Panc1 (cell line): ENCODE data around the gene DCLRE1B. TPM values are rescaled to one million over a fixed set of nuclear protein-coding genes. Genes with fewer than 3 reads are reported as not detected.

Experiments used
- ATAC-seq: fragments of 200-7000 bp; cut with Tn5 transposase; 2 replicates; pipeline ENCODE4 v1.9.1; 2020; ENCODE audit warnings: mild to moderate bottlenecking, moderate library complexity
- BruUV-seq: library from RNA; stranded (reverse); fragments of 400-500 nt; replicated peaks from 2 replicates; lab custom pipeline; 2021; lab: Mats Ljungman, UMichigan
- CTCF ChIA-PET: fragments of 300-600 bp; sonication (Branson Sonifier 250); formaldehyde crosslinking; loops from one replicate; lab custom pipeline; 2022; ENCODE audit warnings: antibody characterized with exemption; lab: Charles Lee
- POLR2A ChIA-PET: fragments of 300-600 bp; sonication (Branson Sonifier 250); formaldehyde crosslinking; loops from one replicate; lab custom pipeline; 2022; ENCODE audit warnings: antibody characterized with exemption; lab: Charles Lee
- DNase-seq: peaks from one replicate; pipeline ENCODE4 v3.0.0-alpha.2; 2010; ENCODE audit warnings: low read depth, low spot score
- H3K27ac ChIP-seq: 2 replicates; pipeline ENCODE4 v1.5.1; 2011; ENCODE audit warnings: mild to moderate bottlenecking, low read length, inconsistent platforms
- H3K27me3 ChIP-seq: fragments of 200-500 bp; sonication (Bioruptor generic); 2 replicates; pipeline ENCODE4 v1.6.0; 2014; ENCODE audit warnings: low read length, inconsistent platforms; ENCODE audit not compliant: control insufficient read depth, insufficient read depth
- H3K36me3 ChIP-seq: fragments of 200-500 bp; sonication (Bioruptor generic); 2 replicates; pipeline ENCODE4 v1.5.1; 2014; ENCODE audit warnings: inconsistent platforms, mild to moderate bottlenecking, low read length, moderate library complexity; ENCODE audit not compliant: control insufficient read depth, insufficient read depth
- H3K4me1 ChIP-seq: 2 replicates; pipeline ENCODE4 v1.5.1; 2011; ENCODE audit warnings: inconsistent platforms, mild to moderate bottlenecking, low read length, moderate library complexity; ENCODE audit not compliant: control insufficient read depth, insufficient read depth
- H3K4me3 ChIP-seq, 2 experiments: 2 replicates each; pipeline ENCODE4 v1.5.1; 2011 to 2012; ENCODE audit warnings: low read depth in 2 of 2, low read length in 2 of 2, mild to moderate bottlenecking in 2 of 2, inconsistent platforms in 1 of 2, moderate library complexity in 1 of 2
- H3K9me3 ChIP-seq: fragments of 200-500 bp; sonication (Bioruptor generic); 2 replicates; pipeline ENCODE4 v1.5.1; 2014; ENCODE audit warnings: low read depth, mild to moderate bottlenecking, inconsistent platforms, low read length, moderate library complexity; ENCODE audit not compliant: control insufficient read depth, insufficient read depth
- CTCF ChIP-seq: fragments of 450-650 bp; IDR thresholded peaks from 2 replicates; pipeline ENCODE4 v1.5.1; 2017; ENCODE audit warnings: mild to moderate bottlenecking
- REST ChIP-seq, 2 experiments: IDR thresholded peaks; 2 replicates each; pipeline ENCODE4 v1.6.1; 2011 to 2012; ENCODE audit warnings: low read depth in 2 of 2, control low read depth in 1 of 2, low read length in 1 of 2, mild to moderate bottlenecking in 1 of 2, moderate library complexity in 1 of 2; ENCODE audit not compliant: insufficient read depth in 1 of 2
- in situ Hi-C: cut with HindIII; loops from 2 replicates; pipeline ENCODE4 v1.10.0; 2016; ENCODE audit warnings: low sequenced_read_pairs, low pct_unique_long_range_greater_than_20kb
- intact Hi-C: fragments of 100-400 bp; cut with micrococcal nuclease; formaldehyde crosslinking; loops from one replicate; pipeline ENCODE4 v1.10.0; 2022; ENCODE audit not compliant: unreplicated experiment
- total RNA-seq: library from RNA; stranded (reverse); gene quantifications from one replicate; pipeline ENCODE4 v1.2.1, GENCODE V29; 2021; ENCODE audit not compliant: unreplicated experiment

The DCLRE1B gene
- total RNA-seq, 1 experiment from 2014 or later = 8.6 TPM

DNA sequence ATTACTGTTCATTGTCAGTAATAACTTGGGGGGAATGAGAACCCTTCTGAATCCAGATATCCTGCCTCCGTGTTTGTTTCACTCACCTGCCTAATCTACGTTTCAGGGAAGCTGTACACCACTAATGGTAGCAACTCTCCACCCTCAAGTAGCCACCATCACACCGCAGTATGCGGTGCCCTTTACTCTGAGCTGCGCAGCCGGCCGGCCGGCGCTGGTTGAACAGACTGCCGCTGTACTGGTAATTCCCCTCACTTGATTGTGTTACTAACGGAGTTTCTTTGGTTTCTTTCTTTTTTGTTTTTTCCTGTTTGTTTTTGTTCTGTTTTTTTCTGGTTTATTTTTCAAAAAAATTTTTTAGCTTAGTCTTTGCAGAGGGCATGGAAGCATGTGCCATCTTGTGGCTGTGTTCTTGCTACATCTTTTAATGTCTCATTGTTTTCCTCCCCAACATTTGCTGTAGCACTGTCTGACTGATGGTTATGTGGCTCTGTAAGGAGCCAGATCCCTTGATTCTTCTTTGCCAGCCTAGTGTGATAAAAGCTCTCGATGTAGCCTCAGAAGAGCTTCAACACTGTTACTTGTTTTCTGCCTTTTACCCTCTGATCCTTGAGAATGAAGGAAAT, 58.3 kb downstream of the DCLRE1B start:
- no peak for DNase-seq
- intact Hi-C loops (no loop called here), in situ Hi-C loops (no loop called here)
- Histone ChIP-seq H3K36me3 (peaks cover 7% of the 10 kb centered on the region), H3K27me3 (no peaks in the 10 kb centered on the region), H3K4me3 (no peak overlapping the region), H3K27ac (no peak overlapping the region), H3K4me1 (no peaks in the 10 kb centered on the region), H3K9me3 (no peaks in the 10 kb centered on the region)
- BruUV-seq = no TSS peak
- no peak for ATAC-seq
- ChIA-PET CTCF (interaction anchor here (0.6 kb wide), 1 partner anchor 33 kb away, joined by 12 read pairs; no protein-coding TSS in a partner anchor), POLR2A (interaction anchor here (0.5 kb wide), 1 partner anchor 753 kb away, joined by 3 read pairs; no protein-coding TSS in a partner anchor)
- TF ChIP-seq CTCF (0 out of 2 replicates have a peak, but pooled peaks have one; percentile 21), REST (IDR thresholded peaks at IDR 0.05; ENCODE audit: insufficient read depth in 1 of 2, low read depth in 2 of 2, low read length in 1 of 2) (no peak)

Other genes starting within 250 kb of the DCLRE1B start
- gene PHTF1, start 145.8 kb upstream of the DCLRE1B start, total RNA-seq = 32.0 TPM
- 10.7 TPM for gene RSBN1, start 92.8 kb upstream of the DCLRE1B start, total RNA-seq
- gene PTPN22, start 33.6 kb upstream of the DCLRE1B start, total RNA-seq = not detected
- gene BCL2L15, start 17.7 kb upstream of the DCLRE1B start, total RNA-seq = 0.10 TPM
- 14.2 TPM for gene AP4B1, start 527 bp upstream of the DCLRE1B start, total RNA-seq
- gene HIPK1, start 24.0 kb downstream of the DCLRE1B start, total RNA-seq = 41.5 TPM
- 0.15 TPM for gene OLFML3, start 74.1 kb downstream of the DCLRE1B start, total RNA-seq
- not detected for gene SYT6, start 248.5 kb downstream of the DCLRE1B start, total RNA-seq